GM12878 (cell line): ENCODE data around the gene SLC35C1.

Experiments
- CHD1 ChIP-seq: IDR thresholded peaks from 2 replicates; pipeline ENCODE4 v1.6.1; 2012; ENCODE audit warnings: low read depth, low read length, improper control_type of control experiment
- CTCF ChIP-seq, 3 experiments: IDR thresholded peaks in 2 of 3; conservative IDR thresholded peaks in 1 of 3; 2 replicates each; pipeline ENCODE4 v1.5.1; 2011; ENCODE audit warnings: low read depth in 3 of 3, low read length in 3 of 3, mild to moderate bottlenecking in 3 of 3, control low read depth in 2 of 3, moderate library complexity in 2 of 3, inconsistent platforms in 1 of 3, mixed read lengths in 1 of 3; ENCODE audit not compliant: control insufficient read depth in 2 of 3, insufficient read depth in 1 of 3; ENCODE audit errors: extremely low read depth in 1 of 3
- EZH2 ChIP-seq: IDR thresholded peaks from 2 replicates; pipeline ENCODE4 v1.6.1; 2012; ENCODE audit warnings: low read depth, mild to moderate bottlenecking, control low read depth, inconsistent platforms, low read length, borderline replicate concordance; ENCODE audit not compliant: control insufficient read depth
- ZNF274 ChIP-seq: IDR thresholded peaks from one replicate; pipeline ENCODE4 v1.8.0; 2011; ENCODE audit not compliant: insufficient read length, insufficient read depth

- TF ChIP-seq EZH2 (no peak), CHD1 (no peak), CTCF (IDR thresholded peaks at IDR 0.05 in 2 of 3, conservative IDR thresholded peaks at IDR 0.05 in 1 of 3; ENCODE audit: control insufficient read depth in 2 of 3, extremely low read depth in 1 of 3, insufficient read depth in 1 of 3, low read depth in 3 of 3, low read length in 3 of 3) (no peak), ZNF274 (no peak)
These were observed 46.3 kb downstream of the SLC35C1 start for GRCh38 chr11:45851228-45851627.
